Midbrain (tissue), 1 donor: ENCODE data around the gene CUL5.
"Not testable (repeated sequence)": the region's sequence is repeated elsewhere in the genome, so short reads cannot be mapped to it uniquely, and the experiment has no call there.

Source experiments
- DNase-seq: peaks from one replicate; lab custom pipeline; 2025; lab: John Stamatoyannopoulos, UW

Gene CUL5

DNA sequence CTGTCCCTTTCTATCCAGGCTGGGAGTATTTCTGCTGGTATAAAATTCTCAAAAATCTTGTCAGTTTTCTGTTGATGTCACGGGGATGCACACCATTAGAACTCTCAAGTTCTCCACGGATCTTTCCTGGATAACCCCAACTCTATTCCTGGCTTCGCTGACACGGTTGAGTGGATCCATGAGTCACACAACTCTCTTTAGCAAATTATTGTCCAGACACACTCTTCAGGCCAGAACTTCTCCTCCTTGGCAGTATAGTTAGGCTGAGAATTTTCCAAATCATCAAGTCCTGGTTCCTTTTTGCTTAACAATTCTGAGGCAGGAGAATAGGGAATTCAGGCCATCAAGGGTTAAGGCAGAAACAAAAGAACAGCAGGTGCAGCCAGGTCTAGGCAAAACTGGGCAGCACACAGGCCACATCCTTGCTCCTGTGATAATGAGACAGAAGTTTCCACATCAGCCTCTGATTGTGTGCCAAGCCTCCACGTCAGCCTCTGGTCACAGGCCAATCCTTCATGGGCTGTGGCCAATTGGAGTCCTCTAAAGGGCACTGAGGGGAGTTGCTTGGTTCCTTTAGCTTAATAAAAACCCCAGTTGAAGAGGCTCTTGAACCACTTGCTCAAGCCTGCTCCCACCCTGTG, 106.9 kb downstream of the CUL5 start:
- DNase-seq = peak; percentile 86

DNA sequence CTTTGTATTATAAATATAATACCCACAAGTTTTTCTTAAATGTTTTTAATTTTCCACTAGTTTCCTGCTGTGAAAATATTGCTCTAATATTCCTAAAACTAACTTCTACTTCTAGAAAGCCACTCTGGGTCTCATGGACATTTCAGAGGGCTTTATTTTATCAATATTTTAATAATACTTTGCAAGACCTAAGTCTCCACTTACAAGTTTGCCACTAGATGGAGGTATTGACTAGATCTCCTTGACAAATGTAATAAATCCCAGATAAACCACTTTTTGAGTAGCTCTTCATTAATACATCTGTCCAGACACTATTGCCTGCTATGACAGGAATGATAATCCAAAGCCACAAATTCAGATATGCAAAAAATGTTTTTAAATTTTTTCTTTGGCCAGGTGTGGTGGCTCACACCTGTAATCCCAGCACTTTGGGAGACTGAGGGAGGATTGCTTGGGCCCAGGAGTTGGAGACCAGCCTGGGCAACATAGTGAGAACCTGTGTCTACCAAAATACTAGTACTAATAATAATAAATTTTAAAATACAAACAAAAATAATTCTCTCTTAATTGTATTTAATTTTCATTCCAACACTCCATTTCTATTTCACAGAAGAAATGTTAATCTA, 109.2 kb downstream of the CUL5 start:
- no peak for DNase-seq

DNA sequence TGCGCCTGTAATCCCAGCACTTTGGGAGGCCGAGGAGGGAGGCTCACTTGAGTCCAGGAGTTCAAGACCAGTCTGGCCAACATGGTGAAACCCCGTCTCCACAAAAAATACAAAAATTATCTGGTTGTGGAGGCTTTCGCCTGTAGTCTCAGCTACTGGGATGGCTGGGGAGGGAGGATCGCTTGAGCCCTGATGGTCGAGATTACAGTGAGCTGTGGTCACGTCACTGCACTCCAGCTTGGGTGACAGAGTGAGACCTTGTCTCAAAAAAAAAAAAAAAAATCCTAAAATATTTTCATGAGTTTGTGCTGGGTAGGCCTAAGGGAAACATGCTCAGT, 112.2 kb downstream of the CUL5 start:
- DNase-seq = not testable (repeated sequence)

DNA sequence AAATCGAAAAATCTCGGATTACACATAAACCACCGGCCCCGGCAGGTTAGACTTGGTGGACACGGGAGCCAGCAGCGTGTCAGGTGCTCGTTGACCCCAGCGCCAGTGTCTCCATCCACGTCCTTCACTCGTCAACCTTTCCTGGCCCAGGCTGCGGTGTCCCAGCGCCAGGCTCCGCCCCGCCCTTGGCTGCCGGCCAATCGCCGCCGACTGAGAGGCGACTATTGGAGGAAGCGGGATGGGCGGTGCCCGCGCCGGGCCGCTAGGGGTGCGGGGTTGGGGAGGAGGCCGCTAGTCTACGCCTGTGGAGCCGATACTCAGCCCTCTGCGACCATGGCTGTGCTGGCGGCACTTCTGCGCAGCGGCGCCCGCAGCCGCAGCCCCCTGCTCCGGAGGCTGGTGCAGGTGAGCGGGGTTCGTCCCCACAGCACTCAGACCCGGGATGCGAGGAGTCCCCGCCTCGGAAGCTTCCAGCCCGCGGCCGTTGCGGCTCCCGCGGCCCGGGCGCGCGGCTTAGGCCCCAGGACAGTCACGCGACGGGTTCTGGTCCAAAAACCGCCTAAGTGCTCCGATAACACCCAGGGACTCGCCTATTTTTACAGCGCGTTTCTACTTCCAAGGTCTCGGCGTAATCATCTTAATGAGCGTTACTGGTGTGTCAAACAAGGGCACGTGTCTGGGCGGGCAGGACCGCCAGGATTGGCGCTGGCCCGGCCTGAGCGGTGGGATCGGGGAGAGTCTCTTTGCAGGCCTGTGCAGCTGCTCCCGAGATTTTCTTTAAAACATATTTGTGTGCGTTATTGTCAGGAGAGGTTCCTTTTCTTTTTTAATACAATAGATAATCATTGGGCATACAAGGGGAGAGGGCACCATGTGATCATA, 112.8 kb downstream of the CUL5 start, which contains the start of gene ACAT1:
TSS of gene ACAT1 (plus strand) at position 294 of the 882 bp plus-strand sequence. CDS start at position 334, 40 bp downstream.
- peak; percentile 92 for DNase-seq

DNA sequence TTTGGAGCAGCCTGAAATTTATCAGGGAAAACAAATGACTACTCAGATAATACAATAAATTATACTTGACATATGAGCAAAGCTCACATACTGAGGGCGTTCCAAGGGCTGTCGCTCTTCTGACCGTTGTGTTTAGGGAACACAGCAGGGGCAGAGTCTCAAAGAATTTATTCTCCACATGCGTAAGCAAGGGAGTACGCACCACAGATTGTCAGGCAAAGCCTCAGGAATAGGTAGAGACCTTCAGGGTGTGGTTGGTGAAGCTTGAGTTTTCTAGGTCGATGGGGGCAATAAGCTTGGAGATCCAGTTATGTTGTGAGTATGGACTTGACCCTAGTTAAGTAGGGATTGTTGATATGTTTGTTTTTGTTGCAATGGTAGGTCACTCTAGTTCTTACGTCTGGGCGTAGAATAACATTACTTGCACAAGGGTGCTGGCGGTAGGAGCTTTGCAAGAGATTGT, 113.5 kb downstream of the CUL5 start:
- peak; percentile 62 for DNase-seq

DNA sequence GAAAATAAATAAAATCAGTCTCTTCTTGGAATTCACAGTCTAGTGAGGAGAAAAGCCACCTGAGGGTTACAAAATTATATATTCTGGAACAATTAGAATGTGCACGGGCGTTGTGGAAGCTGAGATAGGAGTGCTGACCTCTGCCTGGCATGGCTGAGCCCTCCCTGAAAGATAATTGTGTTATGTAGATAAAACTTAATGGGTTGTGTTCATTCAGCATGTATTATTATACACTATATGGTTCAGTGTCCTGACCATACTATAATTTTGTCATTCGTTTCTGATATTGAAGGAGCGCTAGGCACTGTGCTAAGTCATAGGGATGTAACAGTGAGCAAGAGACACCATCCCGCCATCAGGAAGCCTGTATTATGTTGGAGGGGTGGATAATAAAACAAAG, 116.4 kb downstream of the CUL5 start:
- DNase-seq = no peak

DNA sequence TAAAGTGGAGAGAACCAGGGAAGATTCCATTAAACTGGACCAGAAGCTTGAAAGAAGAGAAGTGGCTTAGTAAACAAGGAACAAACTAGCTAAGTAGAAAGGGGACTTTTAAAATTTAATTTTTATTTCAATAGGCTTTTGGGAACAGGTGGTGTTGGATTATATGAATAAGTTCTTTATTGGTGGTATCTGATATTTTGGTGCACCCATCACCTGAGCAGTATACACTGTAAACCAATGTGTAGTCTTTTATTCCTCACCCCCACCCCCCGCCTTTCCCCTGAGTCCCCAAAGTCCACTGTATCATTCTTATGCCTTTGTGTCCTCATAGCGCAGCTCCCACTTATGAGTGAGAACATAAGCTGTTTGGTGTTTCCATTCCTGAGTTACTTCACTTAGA, 120.1 kb downstream of the CUL5 start:
- DNase-seq = no peak

DNA sequence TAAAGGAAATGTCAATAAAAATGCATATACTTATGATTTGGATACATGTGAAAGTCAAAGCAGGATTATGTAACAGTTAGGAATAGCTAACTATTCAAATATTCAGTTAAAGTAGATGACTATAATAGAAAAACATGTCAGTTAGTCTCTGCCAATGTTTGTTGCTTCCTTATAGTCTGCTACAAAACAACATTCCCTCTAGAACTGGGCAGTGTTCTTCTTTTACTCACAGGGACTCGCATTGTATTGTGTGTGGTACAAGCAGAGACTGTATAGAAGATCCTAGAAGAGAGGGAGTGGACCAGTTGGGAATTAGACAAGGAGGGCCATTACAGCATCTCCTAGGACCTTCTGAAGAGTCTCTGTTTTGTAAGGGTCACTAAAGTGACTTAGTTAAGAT, 123.3 kb downstream of the CUL5 start:
- DNase-seq = no peak

DNA sequence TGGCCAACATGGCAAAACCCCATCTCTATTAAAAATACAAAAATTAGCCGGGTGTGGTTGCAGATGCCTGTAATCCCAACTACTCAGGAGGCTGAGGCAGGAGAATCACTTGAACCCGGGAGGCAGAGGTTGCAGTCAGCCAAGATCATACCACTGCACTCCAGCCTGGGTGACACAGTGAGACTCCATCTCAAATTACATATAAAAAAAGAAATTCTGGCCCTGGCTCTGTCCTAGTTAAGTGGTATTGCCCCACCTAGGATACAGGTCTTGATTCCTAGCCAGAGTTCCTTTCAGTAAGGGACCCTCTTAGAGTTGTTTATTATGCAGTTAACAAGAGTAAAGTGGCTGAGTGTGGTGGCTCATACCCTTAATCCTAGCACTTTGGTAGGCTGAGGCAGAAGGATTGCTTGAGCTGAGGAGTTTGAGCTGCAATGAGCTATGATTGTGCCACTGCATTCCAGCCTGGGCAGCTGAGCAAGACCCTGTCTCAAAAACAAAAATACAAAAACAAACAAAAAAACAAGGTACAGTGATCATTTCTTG, 124.4 kb downstream of the CUL5 start:
- not testable (repeated sequence) for DNase-seq

DNA sequence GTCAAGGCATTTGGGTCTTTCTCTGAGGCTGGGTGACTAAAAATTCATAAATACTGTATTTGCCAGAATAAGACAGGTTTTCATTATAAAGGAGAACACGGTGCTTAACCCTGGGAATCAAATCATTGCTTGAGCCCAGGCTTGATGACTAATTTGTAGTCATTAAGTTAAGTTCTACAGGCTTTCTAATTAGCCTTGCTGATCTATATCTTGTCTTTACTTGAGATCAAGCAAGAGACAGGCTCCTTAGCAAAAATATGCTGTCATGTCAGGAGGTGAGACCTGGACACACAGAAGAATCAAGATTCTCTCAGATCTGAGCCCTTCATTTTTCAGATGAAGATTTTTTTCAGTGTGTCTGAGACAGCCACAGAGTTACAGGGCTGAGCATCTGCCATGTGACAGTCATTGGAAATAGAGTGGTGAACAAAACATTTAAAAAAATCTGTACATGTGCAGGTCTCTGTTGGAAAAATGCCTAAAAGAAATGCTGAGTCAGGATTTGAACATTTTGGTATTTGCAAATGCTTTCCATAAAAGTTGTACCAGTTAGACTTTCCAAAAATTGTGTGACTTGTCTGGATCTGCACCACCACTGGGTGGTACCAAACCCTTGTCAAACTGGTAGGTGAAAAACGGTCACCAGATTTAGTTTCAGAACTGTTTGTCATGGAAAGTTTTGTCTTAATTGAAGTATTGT, 127.3 kb downstream of the CUL5 start:
- DNase-seq = no peak

DNA sequence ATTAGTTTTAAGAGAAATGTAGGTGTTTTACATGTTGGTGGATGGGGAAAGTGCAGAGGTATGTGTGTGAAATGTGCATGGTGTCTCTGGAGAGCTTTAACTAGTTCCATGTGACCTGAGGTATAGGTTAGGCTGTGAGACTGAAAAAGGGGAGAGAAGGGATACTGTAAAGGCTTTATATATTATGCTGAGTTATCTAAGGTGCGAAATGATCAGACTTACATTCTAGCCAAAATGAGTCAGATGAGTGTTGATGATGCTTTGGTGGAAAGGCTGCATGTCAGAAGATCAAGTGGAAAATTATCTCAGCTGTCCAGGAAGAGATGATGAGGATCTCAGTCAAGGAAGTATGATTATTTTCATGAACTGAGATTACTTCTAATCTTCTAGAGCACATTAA, 128.5 kb downstream of the CUL5 start:
- DNase-seq = no peak

DNA sequence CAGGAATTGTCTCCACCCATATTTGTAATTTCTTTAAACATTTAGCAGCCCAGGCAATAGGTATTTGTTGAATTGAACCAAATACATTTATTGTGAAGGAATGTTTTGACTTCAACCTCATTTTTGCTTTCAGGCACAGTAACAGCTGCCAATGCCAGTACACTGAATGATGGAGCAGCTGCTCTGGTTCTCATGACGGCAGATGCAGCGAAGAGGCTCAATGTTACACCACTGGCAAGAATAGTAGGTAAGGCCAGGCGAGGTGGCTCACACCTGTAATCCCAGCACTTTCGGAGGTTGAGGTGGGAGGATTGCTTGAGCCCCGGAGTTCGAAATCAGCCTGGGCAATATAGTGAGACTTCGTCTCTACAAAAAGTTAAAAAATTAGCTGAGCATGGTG, 133.6 kb downstream of the CUL5 start:
- no peak for DNase-seq

DNA sequence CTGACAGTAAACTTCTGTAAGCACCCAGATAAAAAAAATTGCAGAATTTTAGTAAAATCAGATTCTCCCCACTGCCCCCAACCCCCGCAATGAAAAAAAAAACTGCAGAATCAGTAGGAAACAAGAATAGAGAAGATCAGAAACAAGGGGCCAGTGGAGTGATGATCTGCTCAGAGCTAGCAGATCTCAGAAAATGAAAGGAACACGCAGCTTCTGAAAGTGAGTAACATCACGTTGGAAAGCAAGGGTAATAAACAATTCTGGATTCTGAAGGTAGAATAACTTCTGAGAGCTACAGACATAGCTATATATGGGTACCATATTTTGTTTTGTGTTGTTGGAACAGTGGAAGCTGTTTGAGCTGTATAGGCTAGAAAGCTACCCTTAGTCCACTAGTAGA, 135.9 kb downstream of the CUL5 start:
- DNase-seq = no peak

DNA sequence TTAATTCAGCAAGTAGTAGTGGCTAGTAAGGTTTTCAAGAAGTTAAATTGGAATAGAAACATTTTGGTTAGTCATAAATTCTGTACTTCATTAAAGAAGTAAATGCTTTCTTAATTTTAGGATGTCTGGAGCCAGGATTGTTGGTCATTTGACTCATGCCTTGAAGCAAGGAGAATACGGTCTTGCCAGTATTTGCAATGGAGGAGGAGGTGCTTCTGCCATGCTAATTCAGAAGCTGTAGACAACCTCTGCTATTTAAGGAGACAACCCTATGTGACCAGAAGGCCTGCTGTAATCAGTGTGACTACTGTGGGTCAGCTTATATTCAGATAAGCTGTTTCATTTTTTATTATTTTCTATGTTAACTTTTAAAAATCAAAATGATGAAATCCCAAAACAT, 138.5 kb downstream of the CUL5 start:
- DNase-seq = no peak

DNA sequence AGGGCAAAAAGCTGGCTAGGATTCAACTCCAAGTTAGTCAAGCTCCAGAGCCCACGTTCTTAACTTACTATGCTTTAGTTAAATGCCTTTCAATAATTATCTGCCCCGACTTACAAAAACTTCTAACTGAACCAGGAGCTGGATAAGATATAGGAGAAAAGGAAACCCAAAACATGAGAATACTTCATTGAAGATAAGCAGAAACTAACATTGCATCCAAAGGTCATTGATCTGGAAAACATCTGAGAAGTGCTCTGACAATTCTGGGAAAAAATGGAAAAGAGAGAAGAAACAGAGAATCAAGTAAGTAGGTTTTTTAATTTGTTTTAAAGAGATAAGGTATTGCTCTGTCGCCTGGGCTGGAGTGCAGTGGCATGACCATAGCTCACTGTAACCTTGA, 139.9 kb downstream of the CUL5 start:
- no peak for DNase-seq

DNA sequence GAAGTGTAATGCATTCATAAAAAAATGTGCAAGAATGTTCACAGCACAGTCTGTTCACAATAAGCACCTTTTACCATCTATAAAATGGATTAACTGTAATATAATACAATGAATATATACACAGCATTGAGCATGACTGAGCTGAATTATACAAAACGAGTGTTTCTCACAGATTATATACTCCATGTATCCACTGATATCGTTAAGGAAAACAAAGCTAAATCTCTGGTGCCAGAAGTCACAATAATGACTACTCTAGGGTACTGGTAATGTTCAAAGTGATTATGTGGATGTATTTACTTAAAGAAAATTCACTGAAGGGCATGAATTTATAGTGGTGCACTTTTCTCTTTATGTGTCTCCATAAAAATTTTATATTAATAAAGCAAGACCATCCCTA, 145.9 kb downstream of the CUL5 start:
- DNase-seq = no peak
